Suprapubic skin (tissue), 4 donors: ENCODE measurements around the gene MYH10.

Experiments used
- CTCF ChIP-seq, 2 donors: fragments of 200-600 bp in 1 of 2; fragments of 450-650 bp in 1 of 2; sonication (generic) in 1 of 2; IDR thresholded peaks; one replicate each; pipeline ENCODE4 v1.5.1; 2016 to 2019; ENCODE audit warnings: antibody characterized with exemption in 2 of 2, mild to moderate bottlenecking in 1 of 2, moderate library complexity in 1 of 2
- EP300 ChIP-seq: sonication (generic); formaldehyde crosslinking; IDR thresholded peaks from one replicate; pipeline ENCODE4 v1.6.1; 2017; ENCODE audit warnings: antibody characterized with exemption
- POLR2A ChIP-seq, 2 donors: fragments of 450-650 bp; IDR thresholded peaks; one replicate each; pipeline ENCODE4 v1.6.1; 2017; ENCODE audit warnings: antibody characterized with exemption in 2 of 2, mild to moderate bottlenecking in 2 of 2, moderate library complexity in 2 of 2
- POLR2AphosphoS5 ChIP-seq, 3 donors: sonication (generic); formaldehyde crosslinking; IDR thresholded peaks; one replicate each; pipeline ENCODE4 v1.6.1; 2017; ENCODE audit warnings: antibody characterized with exemption in 3 of 3

- TF ChIP-seq POLR2A (IDR thresholded peaks at IDR 0.05): no peak
- TF ChIP-seq CTCF (IDR thresholded peaks at IDR 0.05): no peak
- TF ChIP-seq POLR2AphosphoS5 (IDR thresholded peaks at IDR 0.05): no peak
- no peak for TF ChIP-seq EP300
Observed at GRCh38 chr17:8489841-8490240, 140.7 kb downstream of the MYH10 start.
